ENCODE data around the gene RGS6. TPM values are rescaled to one million over a fixed set of nuclear protein-coding genes. Genes with fewer than 3 reads are reported as not detected.

Gene RGS6
- total and polyA plus RNA-seq, 4 donors: 0.06 to 5.3 (median 0.17) TPM; not detected in 1

GRCh38 chr14:72033365-72033764, 101.1 kb downstream of the RGS6 start:
- H3K9ac ChIP-seq (ENCODE audit: low read depth in 1 of 2, low read length in 2 of 2): no peak overlapping the region
- TF ChIP-seq TAF1 (conservative IDR thresholded peaks at IDR 0.05) (no peak), HNF4G (IDR thresholded peaks at IDR 0.05) (no peak), JUND (IDR thresholded peaks at IDR 0.05) (no peak), HNF4A (conservative IDR thresholded peaks at IDR 0.05) (no peak), RAD21 (IDR thresholded peaks at IDR 0.05) (no peak), SP1 (IDR thresholded peaks at IDR 0.05) (no peak), NR2F2 (IDR thresholded peaks at IDR 0.05) (no peak), GABPA (IDR thresholded peaks at IDR 0.05 in 1 of 2, conservative IDR thresholded peaks at IDR 0.05 in 1 of 2) (no peak), FOXA2 (IDR thresholded peaks at IDR 0.05) (no peak), FOXA1 (IDR thresholded peaks at IDR 0.05) (no peak)
- TF ChIP-seq, protein P1, sequence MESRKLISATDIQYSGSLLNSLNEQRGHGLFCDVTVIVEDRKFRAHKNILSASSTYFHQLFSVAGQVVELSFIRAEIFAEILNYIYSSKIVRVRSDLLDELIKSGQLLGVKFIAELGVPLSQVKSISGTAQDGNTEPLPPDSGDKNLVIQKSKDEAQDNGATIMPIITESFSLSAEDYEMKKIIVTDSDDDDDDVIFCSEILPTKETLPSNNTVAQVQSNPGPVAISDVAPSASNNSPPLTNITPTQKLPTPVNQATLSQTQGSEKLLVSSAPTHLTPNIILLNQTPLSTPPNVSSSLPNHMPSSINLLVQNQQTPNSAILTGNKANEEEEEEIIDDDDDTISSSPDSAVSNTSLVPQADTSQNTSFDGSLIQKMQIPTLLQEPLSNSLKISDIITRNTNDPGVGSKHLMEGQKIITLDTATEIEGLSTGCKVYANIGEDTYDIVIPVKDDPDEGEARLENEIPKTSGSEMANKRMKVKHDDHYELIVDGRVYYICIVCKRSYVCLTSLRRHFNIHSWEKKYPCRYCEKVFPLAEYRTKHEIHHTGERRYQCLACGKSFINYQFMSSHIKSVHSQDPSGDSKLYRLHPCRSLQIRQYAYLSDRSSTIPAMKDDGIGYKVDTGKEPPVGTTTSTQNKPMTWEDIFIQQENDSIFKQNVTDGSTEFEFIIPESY (IDR thresholded peaks at IDR 0.05): no peak
- TF ChIP-seq, protein P2, sequence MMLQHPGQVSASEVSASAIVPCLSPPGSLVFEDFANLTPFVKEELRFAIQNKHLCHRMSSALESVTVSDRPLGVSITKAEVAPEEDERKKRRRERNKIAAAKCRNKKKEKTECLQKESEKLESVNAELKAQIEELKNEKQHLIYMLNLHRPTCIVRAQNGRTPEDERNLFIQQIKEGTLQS (IDR thresholded peaks at IDR 0.05): no peak
- TF ChIP-seq, protein P3, sequence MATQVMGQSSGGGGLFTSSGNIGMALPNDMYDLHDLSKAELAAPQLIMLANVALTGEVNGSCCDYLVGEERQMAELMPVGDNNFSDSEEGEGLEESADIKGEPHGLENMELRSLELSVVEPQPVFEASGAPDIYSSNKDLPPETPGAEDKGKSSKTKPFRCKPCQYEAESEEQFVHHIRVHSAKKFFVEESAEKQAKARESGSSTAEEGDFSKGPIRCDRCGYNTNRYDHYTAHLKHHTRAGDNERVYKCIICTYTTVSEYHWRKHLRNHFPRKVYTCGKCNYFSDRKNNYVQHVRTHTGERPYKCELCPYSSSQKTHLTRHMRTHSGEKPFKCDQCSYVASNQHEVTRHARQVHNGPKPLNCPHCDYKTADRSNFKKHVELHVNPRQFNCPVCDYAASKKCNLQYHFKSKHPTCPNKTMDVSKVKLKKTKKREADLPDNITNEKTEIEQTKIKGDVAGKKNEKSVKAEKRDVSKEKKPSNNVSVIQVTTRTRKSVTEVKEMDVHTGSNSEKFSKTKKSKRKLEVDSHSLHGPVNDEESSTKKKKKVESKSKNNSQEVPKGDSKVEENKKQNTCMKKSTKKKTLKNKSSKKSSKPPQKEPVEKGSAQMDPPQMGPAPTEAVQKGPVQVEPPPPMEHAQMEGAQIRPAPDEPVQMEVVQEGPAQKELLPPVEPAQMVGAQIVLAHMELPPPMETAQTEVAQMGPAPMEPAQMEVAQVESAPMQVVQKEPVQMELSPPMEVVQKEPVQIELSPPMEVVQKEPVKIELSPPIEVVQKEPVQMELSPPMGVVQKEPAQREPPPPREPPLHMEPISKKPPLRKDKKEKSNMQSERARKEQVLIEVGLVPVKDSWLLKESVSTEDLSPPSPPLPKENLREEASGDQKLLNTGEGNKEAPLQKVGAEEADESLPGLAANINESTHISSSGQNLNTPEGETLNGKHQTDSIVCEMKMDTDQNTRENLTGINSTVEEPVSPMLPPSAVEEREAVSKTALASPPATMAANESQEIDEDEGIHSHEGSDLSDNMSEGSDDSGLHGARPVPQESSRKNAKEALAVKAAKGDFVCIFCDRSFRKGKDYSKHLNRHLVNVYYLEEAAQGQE (IDR thresholded peaks at IDR 0.05): no peak
- H3K27me3 ChIP-seq (ENCODE audit: control insufficient read depth in 4 of 4, insufficient read depth in 4 of 4, low read length in 3 of 4): peaks cover 0 to 3% (median 0%) of the 10 kb centered on the region in 4 donors
- H3K4me3 ChIP-seq (ENCODE audit: low read depth in 1 of 3, low read length in 3 of 3): no peak overlapping the region
- H3K36me3 ChIP-seq (ENCODE audit: control insufficient read depth in 4 of 4, insufficient read depth in 3 of 4, low read depth in 1 of 4, low read length in 3 of 4): no peaks in the 10 kb centered on the region
- DNase-seq (ENCODE audit: low spot score): no peak
- no peak overlapping the region for H3K27ac ChIP-seq (ENCODE audit: low read depth in 1 of 2, low read length in 2 of 2)
- WGBS: 71% methylated on average over 4 of the region's 4 CpGs
- H3K9me3 ChIP-seq (ENCODE audit: control insufficient read depth in 4 of 4, low read length in 3 of 4): no peaks in the 10 kb centered on the region
- no peaks in the 10 kb centered on the region for H3K4me1 ChIP-seq (ENCODE audit: control insufficient read depth in 4 of 4, insufficient read depth in 4 of 4, low read length in 3 of 4)

- DNase-seq (ENCODE audit: low spot score): no peak
- H3K36me3 ChIP-seq (ENCODE audit: control insufficient read depth in 4 of 4, insufficient read depth in 3 of 4, low read depth in 1 of 4, low read length in 3 of 4): no peaks in the 10 kb centered on the region
- H3K27ac ChIP-seq (ENCODE audit: low read depth in 1 of 2, low read length in 2 of 2): no peak overlapping the region
- H3K27me3 ChIP-seq (ENCODE audit: control insufficient read depth in 4 of 4, insufficient read depth in 4 of 4, low read length in 3 of 4): peaks cover 0 to 8% (median 2%) of the 10 kb centered on the region in 4 donors
- H3K9me3 ChIP-seq (ENCODE audit: control insufficient read depth in 4 of 4, low read length in 3 of 4): peaks cover 0 to 9% (median under 1%) of the 10 kb centered on the region in 4 donors
- no peak overlapping the region for H3K4me3 ChIP-seq (ENCODE audit: low read depth in 1 of 3, low read length in 3 of 3)
- no peaks in the 10 kb centered on the region for H3K4me1 ChIP-seq (ENCODE audit: control insufficient read depth in 4 of 4, insufficient read depth in 4 of 4, low read length in 3 of 4)
- no peak overlapping the region for H3K9ac ChIP-seq (ENCODE audit: low read depth in 1 of 2, low read length in 2 of 2)
- TF ChIP-seq RXRA (IDR thresholded peaks at IDR 0.05): no peak
- no peak for TF ChIP-seq NR2F2 (IDR thresholded peaks at IDR 0.05)
- no peak for TF ChIP-seq GABPA (IDR thresholded peaks at IDR 0.05 in 1 of 2, conservative IDR thresholded peaks at IDR 0.05 in 1 of 2)
- no peak for TF ChIP-seq RAD21 (IDR thresholded peaks at IDR 0.05)
- TF ChIP-seq, protein P4, sequence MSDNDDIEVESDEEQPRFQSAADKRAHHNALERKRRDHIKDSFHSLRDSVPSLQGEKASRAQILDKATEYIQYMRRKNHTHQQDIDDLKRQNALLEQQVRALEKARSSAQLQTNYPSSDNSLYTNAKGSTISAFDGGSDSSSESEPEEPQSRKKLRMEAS (IDR thresholded peaks at IDR 0.05): no peak
- no peak for TF ChIP-seq CTCF (IDR thresholded peaks at IDR 0.05; ENCODE audit: low read depth, low read length, missing input control)
- no peak for TF ChIP-seq HNF4G (IDR thresholded peaks at IDR 0.05)
- no peak for TF ChIP-seq FOXA1 (IDR thresholded peaks at IDR 0.05)
- no peak for TF ChIP-seq SP1 (IDR thresholded peaks at IDR 0.05)
- TF ChIP-seq TAF1 (conservative IDR thresholded peaks at IDR 0.05): no peak
- TF ChIP-seq JUND (IDR thresholded peaks at IDR 0.05): no peak
- TF ChIP-seq, protein P2 (IDR thresholded peaks at IDR 0.05): no peak
- TF ChIP-seq HNF4A (conservative IDR thresholded peaks at IDR 0.05): no peak
- no peak for TF ChIP-seq YY1 (IDR thresholded peaks at IDR 0.05)
- TF ChIP-seq, protein P1 (IDR thresholded peaks at IDR 0.05): no peak
- TF ChIP-seq, protein P3 (IDR thresholded peaks at IDR 0.05): no peak
- TF ChIP-seq FOXA2 (IDR thresholded peaks at IDR 0.05): no peak
Observed at GRCh38 chr14:72040528-72040927, 108.3 kb downstream of the RGS6 start.
